GM06990 (cell line): ENCODE results near the gene PTPRN2.

Experiments
- DNase-seq: peaks from one replicate; pipeline ENCODE4 v3.0.0-alpha.2; 2011; ENCODE audit not compliant: insufficient read length; ENCODE audit errors: extremely low read depth
- H3K27me3 ChIP-seq: replicated peaks from 2 replicates; pipeline ENCODE4 v1.6.0; 2011; ENCODE audit warnings: low read length; ENCODE audit not compliant: control insufficient read depth, insufficient read depth
- H3K36me3 ChIP-seq: 2 replicates; pipeline ENCODE4 v1.5.1; 2011; ENCODE audit warnings: low read length; ENCODE audit not compliant: control insufficient read depth, insufficient read depth
- H3K4me3 ChIP-seq: replicated peaks from 2 replicates; pipeline ENCODE4 v1.5.1; 2011; ENCODE audit warnings: low read depth, mild to moderate bottlenecking, control low read depth, low read length
- CTCF ChIP-seq: IDR thresholded peaks from 2 replicates; pipeline ENCODE4 v1.5.1; 2011; ENCODE audit warnings: low read length, control low read depth, mild to moderate bottlenecking, inconsistent platforms; ENCODE audit not compliant: insufficient read depth, poor library complexity, severe bottlenecking

The PTPRN2 gene

GRCh38 chr7:157580324-157580723 lies 1007.3 kb downstream of the PTPRN2 start:
- TF ChIP-seq CTCF = no peak
- no peak overlapping the region for H3K4me3 ChIP-seq
- no peak for DNase-seq
- no peaks in the 10 kb centered on the region for H3K36me3 ChIP-seq
- H3K27me3 ChIP-seq = no peaks in the 10 kb centered on the region

- Histone ChIP-seq H3K36me3 (no peaks in the 10 kb centered on the region), H3K4me3 (no peak overlapping the region), H3K27me3 (no peaks in the 10 kb centered on the region)
- DNase-seq = no peak
- TF ChIP-seq CTCF = no peak
These were observed 1008.2 kb downstream of the PTPRN2 start for GRCh38 chr7:157579425-157579824.

GRCh38 chr7:157577796-157578339 lies 1009.8 kb downstream of the PTPRN2 start:
- H3K27me3 ChIP-seq = no peaks in the 10 kb centered on the region

GRCh38 chr7:157577061-157577460 lies 1010.6 kb downstream of the PTPRN2 start:
- no peak overlapping the region for H3K4me3 ChIP-seq
- DNase-seq = no peak
- no peak for TF ChIP-seq CTCF
- H3K27me3 ChIP-seq = no peaks in the 10 kb centered on the region
- H3K36me3 ChIP-seq = no peaks in the 10 kb centered on the region

More at GRCh38 chr7:157577796-157578339, 1009.8 kb downstream of the PTPRN2 start:
- no peak for TF ChIP-seq CTCF
- H3K36me3 ChIP-seq = no peaks in the 10 kb centered on the region
- no peak overlapping the region for H3K4me3 ChIP-seq
- no peak for DNase-seq

- Histone ChIP-seq H3K36me3 (no peaks in the 10 kb centered on the region), H3K27me3 (no peaks in the 10 kb centered on the region)
These were observed 1011.2 kb downstream of the PTPRN2 start for GRCh38 chr7:157576415-157576814.

More at GRCh38 chr7:157576415-157576814, 1011.2 kb downstream of the PTPRN2 start:
- no peak for TF ChIP-seq CTCF
- H3K4me3 ChIP-seq = no peak overlapping the region
- DNase-seq = no peak
